ENCODE data around the gene TBC1D7.

Gene TBC1D7

DNA sequence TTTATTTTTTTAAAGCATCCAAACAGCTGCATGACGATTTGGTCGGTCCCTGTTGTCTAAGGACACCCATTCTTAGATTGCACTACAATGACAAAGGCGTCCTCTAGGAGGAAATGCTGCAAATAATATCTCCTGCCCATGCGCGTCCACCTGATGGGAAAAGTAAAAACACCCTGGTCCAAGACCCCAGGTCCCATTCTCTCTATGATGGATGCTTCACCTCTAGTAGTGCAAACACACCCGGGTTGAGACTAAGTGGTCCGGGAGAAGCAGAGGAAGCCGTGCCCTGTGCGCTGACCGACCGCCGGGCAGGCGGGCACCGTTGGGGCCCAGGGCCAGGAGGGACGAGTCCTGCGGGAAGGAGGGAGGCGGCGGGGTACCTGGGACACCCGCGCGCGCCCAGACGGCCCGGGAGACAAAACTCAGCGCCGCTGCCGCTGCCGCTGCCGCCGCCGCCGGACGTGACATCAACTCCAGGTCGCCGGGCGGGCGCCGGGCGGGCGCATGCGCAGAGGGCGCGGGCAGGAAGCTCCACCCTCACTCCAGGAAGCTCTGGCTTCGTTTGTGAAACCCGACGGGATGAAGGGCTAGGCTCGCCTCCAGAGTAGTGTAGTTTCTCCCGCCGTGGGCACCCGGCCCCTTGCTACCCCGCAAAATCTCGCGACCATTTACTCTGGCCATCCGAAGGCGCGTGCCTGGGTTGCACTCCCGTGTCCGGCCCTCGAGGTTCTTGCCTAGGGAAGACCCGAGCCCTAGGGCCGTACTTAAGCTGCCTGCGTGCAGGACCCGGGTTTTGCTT, at the start of gene TBC1D7:
TBC1D7 (minus strand) TSS at position 462 of the 799 bp plus-strand sequence. CDS start 1,639 bp downstream, outside the sequence.
- peak; percentile 88 for DNase-seq

DNA sequence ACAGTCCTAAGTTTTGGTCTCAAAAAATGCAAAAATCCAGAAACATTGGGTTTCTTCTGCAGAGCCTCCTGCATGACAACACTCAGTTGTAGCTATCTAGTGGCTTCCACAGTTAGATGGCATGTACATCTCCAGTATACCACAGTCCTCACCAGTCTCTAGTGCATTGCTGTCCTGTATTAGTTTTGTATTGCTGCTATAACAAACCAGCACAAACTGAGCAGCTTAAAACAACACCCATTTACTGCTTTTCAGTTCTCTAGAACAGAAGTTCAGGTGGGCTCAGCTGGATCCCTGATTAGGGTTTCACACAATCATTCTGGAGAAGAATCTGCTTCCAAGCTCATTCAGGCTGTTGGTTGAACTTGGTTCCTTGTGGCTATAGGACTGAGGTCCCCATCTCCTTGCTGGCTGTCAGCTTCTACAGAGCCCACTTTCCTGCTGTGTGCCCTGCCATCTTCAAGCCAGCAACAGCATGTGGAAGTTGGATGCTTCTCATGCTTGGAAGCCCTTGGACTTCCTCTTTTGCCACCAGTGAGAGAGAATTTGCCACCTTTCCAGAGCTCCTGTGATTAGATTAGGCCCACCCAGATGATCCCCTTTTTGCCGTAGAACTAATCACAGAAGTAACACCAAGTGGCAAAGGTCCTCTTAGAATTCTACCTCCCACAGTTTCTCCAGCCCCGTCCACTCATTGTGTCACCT, 48.9 kb upstream of the TBC1D7 start:
- no peak for DNase-seq

DNA sequence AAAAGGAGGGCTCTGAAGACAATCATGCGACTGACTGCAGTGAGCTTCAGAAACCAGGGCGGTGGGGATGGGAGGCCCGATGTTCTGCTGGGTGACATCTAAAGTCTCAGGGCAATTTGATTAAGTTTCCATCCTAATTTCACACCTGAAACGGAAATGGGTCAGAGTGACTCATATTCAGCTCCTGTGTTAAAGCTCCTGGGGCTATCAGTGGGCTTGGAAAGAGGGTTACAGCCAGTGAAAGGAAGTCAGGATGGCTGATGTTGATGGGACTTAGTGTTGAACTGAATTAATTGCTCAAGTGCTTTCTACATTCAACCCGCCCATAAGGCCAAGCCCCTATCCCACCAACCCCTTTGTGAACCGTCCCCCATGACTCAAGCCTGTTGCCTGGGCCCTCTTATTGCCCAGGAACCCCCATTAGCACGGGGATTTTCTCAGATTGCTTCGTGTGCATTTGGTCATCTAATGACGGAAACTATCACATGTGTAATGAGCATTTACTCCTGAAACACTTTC, 47.1 kb upstream of the TBC1D7 start:
- no peak for DNase-seq

DNA sequence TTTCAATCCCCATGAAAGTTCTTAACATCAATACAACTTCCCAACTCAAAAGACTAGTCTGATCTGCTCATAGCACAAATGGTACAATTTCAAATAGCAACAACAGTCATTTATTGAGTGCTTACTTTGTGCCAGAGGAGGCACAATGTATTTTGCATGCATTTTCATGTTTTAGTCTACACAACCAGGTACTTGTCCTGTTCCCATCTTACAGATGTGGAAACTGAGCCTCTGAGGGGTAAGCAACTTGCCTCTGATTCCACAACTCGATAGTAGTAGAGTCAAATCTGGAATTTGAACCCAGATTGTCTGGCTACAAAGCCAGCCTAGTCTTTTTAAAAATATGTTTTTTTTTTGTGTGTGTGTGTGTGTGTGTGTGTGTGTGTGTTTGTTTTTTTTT, 45.6 kb upstream of the TBC1D7 start:
- DNase-seq = no peak

DNA sequence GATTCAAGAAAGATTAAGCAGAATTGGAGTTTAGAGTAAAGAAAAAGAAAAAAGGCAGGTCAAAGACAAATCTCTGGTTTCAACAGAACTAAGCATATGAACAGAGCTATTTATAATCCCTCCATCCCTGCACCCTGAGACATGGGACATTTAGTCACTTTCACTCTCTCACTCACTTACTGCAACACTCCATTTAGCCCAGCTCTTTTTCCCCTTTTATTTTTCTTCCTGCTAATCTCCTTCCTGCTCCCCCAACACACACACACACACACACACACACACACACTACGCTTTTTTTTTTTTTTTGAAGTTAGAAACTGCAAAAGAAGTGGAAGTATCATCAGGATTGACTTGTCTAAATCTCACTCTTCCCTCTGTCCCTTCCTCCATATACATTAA, 45.1 kb upstream of the TBC1D7 start:
- DNase-seq = no peak

DNA sequence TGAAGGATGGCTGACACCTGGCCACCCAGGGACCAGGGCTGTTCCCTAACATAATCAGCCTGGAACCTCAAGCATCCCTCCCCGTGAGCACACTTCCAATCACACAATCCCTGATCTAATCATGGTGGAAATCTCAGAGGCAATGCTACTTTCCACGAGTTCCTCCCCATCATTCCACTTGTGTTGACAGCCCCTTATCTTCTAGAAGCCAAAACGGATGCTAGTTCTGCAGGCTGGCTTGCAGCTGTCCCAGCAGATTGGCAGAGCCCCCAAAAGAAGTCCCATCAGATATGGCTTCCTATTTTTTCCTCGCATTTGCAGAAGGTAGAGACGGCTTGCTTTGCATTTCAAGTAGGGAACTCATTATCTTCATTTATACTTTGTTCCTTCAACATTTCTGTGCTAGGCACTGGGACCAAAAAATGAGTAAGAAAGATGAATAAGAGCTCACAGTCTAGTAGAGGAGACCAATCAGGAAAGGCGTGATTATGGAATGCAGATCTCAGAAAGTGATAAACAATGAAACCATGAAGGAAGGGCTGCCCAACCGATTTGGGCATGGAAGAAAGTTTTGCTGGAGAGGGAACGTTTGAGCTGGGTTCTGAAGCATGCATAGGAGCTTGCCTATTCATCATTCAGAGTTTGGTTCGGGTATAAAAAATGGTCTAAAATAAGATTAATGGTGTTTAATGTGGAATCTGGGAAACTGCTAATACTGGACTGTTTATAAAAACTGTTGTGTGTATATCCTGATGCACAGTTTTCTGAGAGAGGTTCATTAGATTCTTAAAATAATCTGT, 44.6 kb upstream of the TBC1D7 start:
- no peak for DNase-seq

DNA sequence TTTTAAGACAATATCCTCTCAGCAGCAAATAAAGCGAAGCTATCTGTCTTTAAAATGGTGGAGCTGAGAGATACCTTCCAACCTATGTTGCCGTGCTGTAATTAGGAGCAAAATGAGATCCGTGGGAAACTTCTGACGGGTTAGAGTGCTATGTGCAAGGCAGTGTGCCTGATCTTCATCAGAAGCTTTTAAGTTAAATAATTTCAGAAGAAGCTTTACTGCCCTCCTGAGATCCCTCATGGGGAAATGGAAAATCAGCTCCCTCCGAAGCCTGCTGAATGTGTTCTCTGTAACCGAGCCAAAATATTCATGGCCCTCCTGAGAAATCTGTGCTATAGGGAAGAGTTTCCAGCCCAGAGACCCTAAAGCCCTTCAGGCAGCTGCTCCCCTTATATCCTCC, 43.7 kb upstream of the TBC1D7 start:
- DNase-seq = no peak

DNA sequence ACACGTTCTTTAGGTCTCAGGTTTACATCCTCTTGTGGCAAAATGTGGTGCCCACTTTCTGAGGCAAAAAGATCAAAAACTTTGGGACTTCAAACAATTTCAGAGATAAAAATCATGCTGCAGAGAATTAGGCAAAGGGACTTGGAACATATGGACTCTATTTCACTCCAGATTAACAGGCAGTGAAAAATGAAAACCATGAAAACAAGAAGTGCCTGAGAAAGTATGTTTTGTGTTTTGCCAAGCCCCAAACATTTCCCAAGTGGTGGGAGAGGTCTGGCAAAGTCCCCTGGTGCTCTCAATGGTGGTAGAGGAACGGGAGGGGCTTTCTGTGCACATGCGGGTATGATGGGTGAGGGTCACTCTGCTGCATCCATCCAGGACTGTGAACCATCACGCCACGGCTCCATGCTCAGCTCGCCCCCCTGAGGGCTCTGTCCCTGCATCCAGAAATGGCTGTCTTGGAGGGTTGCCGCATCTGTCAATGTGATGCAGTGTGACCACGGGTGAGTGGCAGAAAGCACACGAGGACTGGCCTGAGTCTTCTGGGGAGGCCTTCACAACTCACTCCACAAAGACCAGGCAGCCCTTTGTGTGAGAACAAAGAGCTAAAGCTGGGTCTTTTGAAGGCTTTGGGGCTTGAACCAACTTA, 43.2 kb upstream of the TBC1D7 start:
- no peak for DNase-seq

DNA sequence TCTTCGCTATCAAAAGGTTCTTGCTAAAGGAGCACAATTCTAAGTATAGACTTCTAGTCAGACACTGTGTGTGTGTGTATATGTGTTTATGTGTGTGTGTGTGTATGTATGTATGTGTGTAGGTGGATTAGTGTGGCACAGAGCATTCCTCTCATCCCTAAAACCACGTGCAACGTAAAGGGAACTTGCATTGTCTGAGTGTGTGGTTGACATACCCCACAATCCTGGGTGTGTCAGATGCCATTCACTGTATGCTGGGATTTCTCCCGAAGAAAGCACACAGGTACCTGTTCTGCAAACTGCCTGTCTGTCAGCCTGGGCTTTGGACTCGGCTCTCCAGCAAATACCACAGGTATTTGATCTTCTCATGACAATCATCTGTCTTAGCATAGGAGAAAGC, 42.3 kb upstream of the TBC1D7 start:
- no peak for DNase-seq

DNA sequence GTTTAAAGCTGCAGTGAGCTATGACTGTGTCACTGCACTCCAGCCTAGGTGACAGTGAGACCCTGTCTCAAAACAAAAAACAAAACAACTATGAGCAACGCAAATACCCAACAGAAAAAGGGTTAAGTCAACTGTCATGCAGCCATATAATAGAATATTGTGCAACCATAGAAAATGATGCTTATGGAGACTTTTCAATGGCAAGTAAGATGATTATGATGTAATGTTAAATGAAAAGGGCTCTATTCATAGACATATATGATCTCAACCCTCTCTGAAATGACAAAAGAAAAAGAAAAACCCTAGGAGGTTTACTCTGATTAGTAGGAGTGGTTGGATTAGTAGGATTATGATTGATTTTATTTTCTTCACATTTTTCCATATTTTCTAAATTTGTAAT, 41.3 kb upstream of the TBC1D7 start:
- DNase-seq = no peak

DNA sequence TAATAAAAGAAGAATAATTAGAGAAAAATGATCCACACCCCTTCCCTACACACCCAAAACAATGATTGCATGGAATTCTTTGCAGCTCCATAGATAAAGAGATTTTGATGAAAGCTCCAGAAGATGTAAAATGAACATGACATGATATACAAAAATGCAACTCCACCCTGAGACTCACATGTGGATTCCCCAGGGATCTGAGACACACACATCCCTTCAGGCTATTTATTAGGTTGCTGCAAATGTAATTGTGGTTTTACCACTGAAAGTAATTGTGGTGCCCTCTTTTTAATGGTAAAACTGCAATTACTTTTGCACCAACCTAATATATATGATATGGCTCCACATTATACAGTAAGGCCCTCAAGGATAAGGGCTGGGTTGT, 40.4 kb upstream of the TBC1D7 start:
- DNase-seq = no peak

DNA sequence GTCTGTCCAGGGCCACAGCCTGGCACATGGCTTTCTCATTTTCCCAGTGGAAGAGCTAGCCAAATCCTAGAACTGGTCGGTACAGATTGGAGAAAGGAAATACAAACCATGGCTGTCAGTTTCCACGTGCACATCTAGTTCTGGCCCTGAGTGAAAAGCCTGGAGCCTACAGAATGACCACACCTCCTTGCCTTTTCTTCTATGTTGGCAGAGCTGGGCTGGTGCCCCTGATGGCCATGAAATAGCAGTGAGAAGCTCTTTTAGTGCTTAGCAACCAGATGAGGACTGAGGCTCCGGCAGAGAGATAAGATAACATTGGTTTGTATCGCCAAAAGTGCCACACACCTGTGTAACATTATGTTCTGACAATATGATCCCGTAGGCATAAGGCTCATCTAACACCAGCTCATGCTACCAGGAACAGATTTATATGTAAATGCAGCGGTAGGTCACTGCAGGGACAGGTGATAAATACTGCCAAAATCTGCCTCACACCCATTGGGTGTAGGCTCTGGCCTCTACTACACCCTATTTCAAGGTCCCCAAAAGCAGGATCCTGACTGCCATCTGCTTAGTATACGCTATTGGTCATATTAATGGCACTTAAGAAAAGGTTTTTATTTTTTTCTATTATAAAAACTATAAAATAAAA, 39.9 kb upstream of the TBC1D7 start:
- no peak for DNase-seq

DNA sequence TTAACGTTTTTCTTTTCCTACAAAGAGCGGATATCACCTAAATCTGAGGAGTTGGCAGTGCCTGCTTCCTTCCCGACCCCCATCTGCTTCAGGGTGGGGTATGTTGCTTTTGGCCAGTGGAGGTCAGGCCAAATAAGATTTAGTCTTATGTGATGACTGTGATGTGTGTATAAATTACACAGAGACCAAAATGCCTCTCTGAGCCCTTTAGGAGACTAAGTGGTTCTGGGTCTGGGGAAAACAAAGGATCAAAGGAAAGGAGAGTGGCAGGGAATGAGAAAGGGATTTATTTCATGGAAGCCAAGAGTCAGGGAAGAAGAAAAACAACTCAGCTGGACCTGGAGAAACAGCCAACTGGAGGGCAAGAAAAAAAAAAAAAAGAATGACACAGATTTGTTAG, 39.1 kb upstream of the TBC1D7 start:
- DNase-seq = no peak

DNA sequence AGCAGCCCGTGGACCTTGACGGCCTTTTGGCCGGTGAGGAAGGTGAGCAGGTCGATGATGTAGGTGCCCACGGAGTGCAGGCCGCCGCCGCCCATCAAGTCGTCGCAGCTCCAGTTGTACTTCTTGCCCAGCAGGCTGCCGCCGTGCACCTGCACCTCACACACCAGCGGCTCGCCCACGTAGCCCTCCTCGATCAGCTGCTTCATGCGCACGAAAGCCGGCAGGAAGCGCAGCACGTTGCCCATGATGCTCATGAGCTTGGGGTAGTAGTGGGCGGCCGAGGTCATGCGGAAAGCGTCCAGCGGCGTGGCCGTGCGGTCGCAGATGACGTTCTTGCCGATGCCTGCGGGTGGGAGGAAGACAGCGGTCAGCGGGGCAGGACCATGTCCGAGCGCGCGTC, 37.0 kb upstream of the TBC1D7 start:
- no peak for DNase-seq

DNA sequence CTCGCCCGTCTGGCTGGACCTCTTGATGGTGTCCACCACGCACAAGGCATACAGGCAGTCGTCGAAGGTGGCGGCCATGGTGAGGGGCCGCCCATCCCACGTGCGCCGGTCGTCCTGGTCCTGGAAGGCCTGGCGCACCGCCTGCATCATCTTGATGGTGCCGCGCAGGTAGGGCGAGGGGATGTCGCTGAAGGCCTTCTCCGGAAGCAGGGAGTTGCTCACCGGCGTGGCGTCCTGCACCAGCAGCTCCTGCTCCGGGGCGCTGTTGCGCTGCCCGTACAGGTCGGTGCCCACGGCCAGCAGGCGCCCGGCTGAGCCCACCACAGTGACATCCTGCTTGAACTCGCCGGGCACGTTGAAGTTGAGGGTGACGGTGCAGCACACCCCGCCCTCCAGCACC, 36.5 kb upstream of the TBC1D7 start:
- DNase-seq = no peak

DNA sequence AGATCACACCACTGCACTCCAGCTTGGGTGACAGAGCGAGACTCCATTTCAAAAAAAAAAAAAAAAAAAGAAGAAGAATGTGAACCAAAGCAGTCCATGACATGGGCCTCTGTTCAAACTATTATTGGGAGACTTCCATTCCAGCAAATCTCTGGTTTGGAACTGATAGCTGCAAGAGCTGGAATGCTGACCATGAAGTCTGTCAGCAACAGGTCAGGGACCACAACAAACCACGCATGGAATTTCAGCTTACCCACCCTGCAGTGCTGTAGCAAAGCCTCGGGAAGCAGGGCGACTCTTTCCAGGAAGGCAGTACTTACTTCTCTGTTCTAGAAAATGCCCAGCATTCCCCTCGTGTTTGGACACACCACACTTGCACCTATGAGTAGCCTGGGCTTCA, 34.1 kb upstream of the TBC1D7 start:
- no peak for DNase-seq

DNA sequence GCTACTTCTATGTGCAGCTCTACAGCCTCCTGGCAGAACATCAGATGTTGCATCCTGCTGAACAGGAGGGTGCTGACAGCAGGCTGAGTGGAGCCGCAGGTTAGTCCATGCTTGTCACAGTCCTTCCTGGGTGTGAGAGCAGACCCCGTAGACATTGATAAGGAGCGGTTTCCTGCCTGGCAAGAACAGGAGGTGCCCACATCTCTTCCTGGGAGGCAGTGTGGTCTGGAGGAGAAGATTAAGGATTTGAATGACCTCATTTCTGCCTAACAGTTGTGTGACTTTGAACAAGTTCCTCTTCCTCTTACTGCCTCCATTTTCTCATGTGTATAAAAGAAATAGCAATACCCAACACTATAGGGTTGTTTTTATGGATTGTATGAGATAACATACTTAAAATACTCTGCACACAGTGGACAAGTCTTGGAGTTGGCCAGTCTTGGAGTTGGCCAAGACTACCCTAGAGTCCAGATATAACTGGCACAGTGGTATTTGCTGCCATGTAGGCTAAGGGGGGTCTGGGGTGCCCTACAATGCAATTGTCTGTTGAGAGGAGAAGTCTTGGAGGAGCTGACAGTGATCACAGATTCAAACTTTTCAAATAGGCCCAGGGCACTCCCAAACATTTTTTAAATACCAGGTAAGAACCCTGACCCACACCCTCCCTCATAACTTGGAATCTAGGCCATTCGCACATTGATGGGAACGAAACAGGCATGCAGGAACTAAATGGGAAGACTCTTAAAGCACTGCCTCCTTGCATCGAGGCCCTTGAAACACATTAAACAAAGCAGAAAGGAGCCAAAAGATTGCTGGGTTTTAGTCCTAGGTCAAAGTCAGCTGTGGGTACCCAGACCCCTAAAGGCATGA, 32.6 kb upstream of the TBC1D7 start:
- no peak for DNase-seq

DNA sequence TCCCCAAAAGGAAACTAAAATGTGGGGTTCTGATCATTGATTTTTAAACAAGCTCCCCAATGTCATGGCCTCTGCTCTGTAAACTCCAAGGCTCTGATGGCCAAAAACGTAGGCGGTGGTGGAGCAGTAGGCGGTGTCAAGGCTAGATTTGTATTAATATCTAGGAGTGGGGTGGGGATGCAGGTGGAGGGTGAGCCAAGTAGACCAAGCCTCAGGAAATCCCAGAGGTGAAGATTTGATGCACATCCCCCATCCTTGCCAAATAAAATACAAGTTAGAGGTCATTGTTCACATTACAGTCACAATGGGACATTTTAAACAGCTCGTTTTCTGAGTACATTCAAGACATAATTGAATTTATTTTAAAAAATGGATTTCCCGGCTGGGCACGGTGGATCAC, 30.9 kb upstream of the TBC1D7 start:
- DNase-seq = no peak

DNA sequence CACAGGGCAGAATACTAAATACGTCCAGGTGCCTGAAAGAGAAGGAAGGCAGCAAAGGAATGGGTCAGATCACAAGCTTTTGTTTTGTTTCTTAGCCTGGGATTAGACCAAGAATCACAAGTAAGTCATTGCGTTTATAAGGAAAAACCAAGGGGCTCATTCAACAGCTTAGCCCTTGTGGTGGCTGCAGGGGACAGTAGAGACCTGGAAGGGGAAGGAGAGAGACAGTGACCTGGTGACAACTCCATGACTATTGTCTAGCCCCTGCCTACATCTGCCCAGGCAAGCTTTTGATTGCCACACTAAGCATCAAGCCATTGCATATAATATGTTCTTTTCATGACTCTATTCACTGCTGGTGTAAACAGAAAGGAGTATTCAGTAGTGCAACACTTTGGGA, 30.2 kb upstream of the TBC1D7 start:
- DNase-seq = no peak

DNA sequence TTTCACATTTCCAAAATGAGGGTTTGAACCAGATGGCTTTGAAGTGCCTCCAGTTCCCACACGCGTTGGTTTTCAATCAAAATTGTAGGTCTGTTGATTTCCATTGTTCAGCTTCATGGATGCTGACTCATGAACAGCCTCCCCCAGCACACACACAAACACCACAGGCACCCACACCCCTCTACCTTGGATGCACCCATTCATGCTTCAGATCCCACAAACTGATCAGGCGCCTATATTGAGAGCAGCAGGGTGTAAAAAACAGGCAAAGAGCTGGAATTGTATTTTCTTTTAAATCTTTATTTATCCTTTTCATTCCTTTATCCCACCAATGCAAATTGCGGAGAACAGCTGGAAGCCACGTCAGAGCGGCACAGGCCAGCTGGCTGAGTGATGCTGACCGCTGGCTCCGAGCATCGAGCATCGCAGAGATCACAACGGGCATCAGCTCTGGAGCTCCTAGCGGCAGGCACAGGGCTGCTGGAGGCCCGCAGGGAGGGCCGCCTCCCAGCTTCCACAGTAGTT, 29.3 kb upstream of the TBC1D7 start:
- DNase-seq = peak; percentile 58

All from midbrain (tissue), 1 donor.